Measurements from ENCODE around the gene JADE3. TPM values are rescaled to one million over a fixed set of nuclear protein-coding genes. Genes with fewer than 3 reads are reported as not detected.

The JADE3 gene
- total RNA-seq, 1 experiment from 2014 or later: 48.5 TPM

GRCh38 chrX:47080915-47081236 is 168.7 kb downstream of the JADE3 start:
- TF ChIP-seq CTCF (conservative IDR thresholded peaks at IDR 0.05; ENCODE audit: low read depth, low read length) (no peak), EZH2 (IDR thresholded peaks at IDR 0.05; ENCODE audit: borderline replicate concordance, low read depth, low read length, poor library complexity, severe bottlenecking) (no peak)
- DNase-seq (ENCODE audit: low spot score): no peak
- POLR2A ChIA-PET (ENCODE audit: low non-redundant PET): no interaction called here
- no TSS peak for BruUV-seq (replicated peaks)
- CTCF ChIA-PET: no interaction called here
- H3K27ac ChIP-seq (ENCODE audit: low read depth, low read length, poor library complexity, severe bottlenecking): no peak overlapping the region
- no peaks in the 10 kb centered on the region for H3K4me1 ChIP-seq (ENCODE audit: insufficient read depth, low read length, poor library complexity, severe bottlenecking)
- H3K4me3 ChIP-seq (ENCODE audit: low read depth, low read length, poor library complexity, severe bottlenecking): no peak overlapping the region
- no peaks in the 10 kb centered on the region for H3K36me3 ChIP-seq (ENCODE audit: insufficient read depth, low read length, poor library complexity, severe bottlenecking)
- intact Hi-C loops (cut with micrococcal nuclease; ENCODE audit: unreplicated experiment): no loop called here
- H3K9me3 ChIP-seq (ENCODE audit: low read depth, low read length, poor library complexity, severe bottlenecking): no peaks in the 10 kb centered on the region
- no peaks in the 10 kb centered on the region for H3K27me3 ChIP-seq (replicated peaks; ENCODE audit: insufficient read depth, low read depth, low read length, poor library complexity)

- BruUV-seq (replicated peaks): no TSS peak
- no peak for DNase-seq (ENCODE audit: low spot score)
- intact Hi-C loops (cut with micrococcal nuclease; ENCODE audit: unreplicated experiment): loop anchor here (5.0 to 10.0 kb wide), 3 partner anchors 189 to 536 kb away; no protein-coding TSS in a partner anchor
- Histone ChIP-seq H3K9me3 (ENCODE audit: low read depth, low read length, poor library complexity, severe bottlenecking) (no peaks in the 10 kb centered on the region), H3K27ac (ENCODE audit: low read depth, low read length, poor library complexity, severe bottlenecking) (peak overlapping the region; percentile 13), H3K27me3 (replicated peaks; ENCODE audit: insufficient read depth, low read depth, low read length, poor library complexity) (no peaks in the 10 kb centered on the region), H3K4me1 (ENCODE audit: insufficient read depth, low read length, poor library complexity, severe bottlenecking) (peaks cover 6% of the 10 kb centered on the region), H3K4me3 (ENCODE audit: low read depth, low read length, poor library complexity, severe bottlenecking) (no peak overlapping the region), H3K36me3 (ENCODE audit: insufficient read depth, low read length, poor library complexity, severe bottlenecking) (no peaks in the 10 kb centered on the region)
- ChIA-PET POLR2A (ENCODE audit: low non-redundant PET) (no interaction called here), CTCF (no interaction called here)
- TF ChIP-seq EZH2 (IDR thresholded peaks at IDR 0.05; ENCODE audit: borderline replicate concordance, low read depth, low read length, poor library complexity, severe bottlenecking) (no peak), CTCF (conservative IDR thresholded peaks at IDR 0.05; ENCODE audit: low read depth, low read length) (no peak)
These were observed 179.0 kb downstream of the JADE3 start for GRCh38 chrX:47091149-47091775.

- intact Hi-C loops (cut with micrococcal nuclease; ENCODE audit: unreplicated experiment): loop anchor here (2.0 to 10.0 kb wide), 4 partner anchors 191 to 538 kb away; partner anchors contain the start of gene SLC9A7
- Histone ChIP-seq H3K4me1 (ENCODE audit: insufficient read depth, low read length, poor library complexity, severe bottlenecking) (peaks cover 6% of the 10 kb centered on the region), H3K4me3 (ENCODE audit: low read depth, low read length, poor library complexity, severe bottlenecking) (no peak overlapping the region), H3K27me3 (replicated peaks; ENCODE audit: insufficient read depth, low read depth, low read length, poor library complexity) (peaks cover 3% of the 10 kb centered on the region), H3K27ac (ENCODE audit: low read depth, low read length, poor library complexity, severe bottlenecking) (no peak overlapping the region), H3K9me3 (ENCODE audit: low read depth, low read length, poor library complexity, severe bottlenecking) (no peaks in the 10 kb centered on the region), H3K36me3 (ENCODE audit: insufficient read depth, low read length, poor library complexity, severe bottlenecking) (no peaks in the 10 kb centered on the region)
- POLR2A ChIA-PET (ENCODE audit: low non-redundant PET): no interaction called here
- DNase-seq (ENCODE audit: low spot score): peak; percentile 64
- CTCF ChIA-PET: interaction anchor here (1.1 kb wide), 1 partner anchor 538 kb away, joined by 3 read pairs; no protein-coding TSS in a partner anchor
- no TSS peak for BruUV-seq (replicated peaks)
- peak; percentile 66 for TF ChIP-seq CTCF (conservative IDR thresholded peaks at IDR 0.05; ENCODE audit: low read depth, low read length)
- TF ChIP-seq EZH2 (IDR thresholded peaks at IDR 0.05; ENCODE audit: borderline replicate concordance, low read depth, low read length, poor library complexity, severe bottlenecking): no peak
These were observed 181.0 kb downstream of the JADE3 start for GRCh38 chrX:47093248-47093647.

Data from A673 (cell line).